MCF 10A (cell line): ENCODE results near the gene PCDHGB3. TPM values are rescaled to one million over a fixed set of nuclear protein-coding genes. Genes with fewer than 3 reads are reported as not detected.
"Not testable (repeated sequence)": the region's sequence is repeated elsewhere in the genome, so short reads cannot be mapped to it uniquely, and the experiment has no call there.

Experiments used
- BruUV-seq: library from RNA; stranded (reverse); fragments of 400-500 nt; replicated peaks from 2 replicates; lab custom pipeline; 2021; lab: Mats Ljungman, UMichigan
- CTCF ChIA-PET: fragments of 300-600 bp; sonication (Branson Sonifier 250); formaldehyde crosslinking; extraction: SDS; loops from one replicate; lab custom pipeline; 2021; ENCODE audit warnings: antibody characterized with exemption, inconsistent platforms; lab: Yijun Ruan, JAX
- POLR2A ChIA-PET: fragments of 300-600, 350-650 bp; sonication (Branson Sonifier 250); formaldehyde crosslinking; extraction: SDS; loops from one replicate; lab custom pipeline; 2020; ENCODE audit warnings: antibody characterized with exemption, inconsistent platforms; lab: Yijun Ruan, JAX
- DNase-seq: peaks from one replicate; pipeline ENCODE4 v3.0.0-alpha.2; 2018; ENCODE audit not compliant: unreplicated experiment
- H3K27ac Mint-ChIP-seq: one replicate; pipeline ENCODE4 v1.8.0; 2022; ENCODE audit warnings: mild to moderate bottlenecking, low read depth, mixed read lengths; ENCODE audit not compliant: unreplicated experiment
- H3K27me3 Mint-ChIP-seq: one replicate; pipeline ENCODE4 v1.8.0; 2022; ENCODE audit warnings: mixed read lengths; ENCODE audit not compliant: insufficient read depth, unreplicated experiment
- H3K36me3 Mint-ChIP-seq: one replicate; pipeline ENCODE4 v1.8.0; 2022; ENCODE audit warnings: mild to moderate bottlenecking, moderate library complexity, mixed read lengths; ENCODE audit not compliant: insufficient read depth, unreplicated experiment
- H3K4me1 Mint-ChIP-seq: one replicate; pipeline ENCODE4 v1.8.0; 2022; ENCODE audit warnings: mixed read lengths; ENCODE audit not compliant: insufficient read depth, unreplicated experiment
- H3K4me3 Mint-ChIP-seq: one replicate; pipeline ENCODE4 v1.8.0; 2022; ENCODE audit warnings: mild to moderate bottlenecking, moderate library complexity, mixed read lengths; ENCODE audit not compliant: unreplicated experiment
- H3K9me3 Mint-ChIP-seq: one replicate; pipeline ENCODE4 v1.8.0; 2022; ENCODE audit warnings: mixed read lengths; ENCODE audit not compliant: unreplicated experiment
- CTCF ChIP-seq: fragments of 200-600 bp; IDR thresholded peaks from one replicate; pipeline ENCODE4 v1.8.0; 2022; ENCODE audit warnings: antibody characterized with exemption, mild to moderate bottlenecking; ENCODE audit not compliant: unreplicated experiment
- intact Hi-C: fragments of 100-400 bp; cut with micrococcal nuclease; formaldehyde crosslinking; loops from 2 replicates; pipeline ENCODE4 v1.14.1; 2022
- total RNA-seq: library from RNA; stranded (reverse); gene quantifications from 2 replicates; pipeline ENCODE4 v1.2.3, GENCODE V29; 2022

The PCDHGB3 gene
- total RNA-seq, 1 experiment from 2014 or later, result 0.33 TPM

DNA sequence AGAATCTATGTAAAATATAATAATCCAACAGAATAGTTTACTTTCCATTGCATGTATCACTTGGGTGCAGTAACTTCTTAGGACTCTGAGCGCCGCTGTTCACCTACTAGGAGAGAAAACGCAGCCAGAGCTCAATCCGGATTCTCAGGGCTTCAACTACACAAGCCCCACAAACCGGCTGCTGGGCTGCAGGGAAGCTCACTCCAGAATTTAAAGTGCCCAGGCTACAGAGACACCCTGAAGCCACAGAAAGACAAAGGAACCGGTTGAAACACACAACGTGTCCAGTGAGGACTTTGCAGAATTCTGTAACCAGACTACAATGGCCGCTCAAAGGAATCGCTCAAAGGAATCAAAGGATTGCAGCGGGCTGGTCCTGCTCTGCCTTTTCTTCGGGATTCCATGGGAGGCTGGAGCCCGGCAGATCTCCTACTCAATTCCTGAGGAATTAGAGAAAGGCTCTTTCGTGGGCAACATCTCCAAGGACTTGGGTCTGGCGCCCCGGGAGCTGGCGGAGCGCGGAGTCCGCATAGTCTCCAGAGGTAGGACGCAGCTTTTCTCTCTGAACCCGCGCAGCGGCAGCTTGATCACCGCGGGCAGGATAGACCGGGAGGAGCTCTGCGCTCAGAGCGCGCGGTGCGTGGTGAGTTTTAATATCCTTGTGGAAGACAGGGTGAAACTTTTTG is 43.0 kb downstream of the PCDHGB3 start, which contains the start of gene PCDHGA10:
PCDHGA10 (plus strand) TSS at position 134 of the 686 bp plus-strand sequence; CDS start at position 323, 189 bp downstream.
- Mint-ChIP-seq H3K27me3 (no peaks in the 10 kb centered on the region), H3K9me3 (peaks cover 41% of the 10 kb centered on the region), H3K27ac (no peak within 1 kb of the TSS), H3K36me3 (peaks cover 5% of the 10 kb centered on the region), H3K4me1 (no peaks in the 10 kb centered on the region), H3K4me3 (peak within 1 kb of the TSS; percentile 54)
- TSS peak; percentile 47 for BruUV-seq
- TF ChIP-seq CTCF, result peak; percentile 67
- POLR2A ChIA-PET, result interaction anchor here (1.0 to 1.5 kb wide), 6 partner anchors 63 to 148 kb away, joined by 3 to 11 read pairs (median 3); partner anchors contain the start of gene PCDHGC3
- CTCF ChIA-PET, result interaction anchor here (0.6 to 5.5 kb wide), 29 partner anchors 9 to 236 kb away, joined by 3 to 38 read pairs (median 5); partner anchors contain the start of genes PCDHB11, PCDHB14, PCDHGB4 and PCDHGC3
- intact Hi-C loops, result loop anchor here (1.0 to 10.0 kb wide), 4 partner anchors 111 to 328 kb away; partner anchors contain the start of gene PCDHB14
- DNase-seq, result peak; percentile 83

GRCh38 chr5:141413540-141414069 is 43.6 kb downstream of the PCDHGB3 start:
- H3K4me1 Mint-ChIP-seq, result no peaks in the 10 kb centered on the region
- DNase-seq, result no peak
- peaks cover 42% of the 10 kb centered on the region for H3K9me3 Mint-ChIP-seq
- H3K27ac Mint-ChIP-seq, result no peak overlapping the region
- H3K27me3 Mint-ChIP-seq, result no peaks in the 10 kb centered on the region
- ChIA-PET POLR2A (interaction anchor here (1.0 to 1.5 kb wide), 4 partner anchors 99 to 147 kb away, joined by 3 to 11 read pairs (median 3); no protein-coding TSS in a partner anchor), CTCF (interaction anchor here (0.6 to 5.5 kb wide), 24 partner anchors 10 to 214 kb away, joined by 3 to 38 read pairs (median 5); partner anchors contain the start of genes PCDHB11, PCDHB14, PCDHGB4 and PCDHGC3)
- peaks cover 5% of the 10 kb centered on the region for H3K36me3 Mint-ChIP-seq
- no peak for TF ChIP-seq CTCF
- intact Hi-C loops, result loop anchor here (10.0 kb wide), 2 partner anchors 189 to 329 kb away; partner anchors contain the start of gene PCDHB14
- no TSS peak for BruUV-seq
- H3K4me3 Mint-ChIP-seq, result peak overlapping the region; percentile 54

- H3K9me3 Mint-ChIP-seq, result peaks cover 39% of the 10 kb centered on the region
- H3K27me3 Mint-ChIP-seq, DNase-seq, H3K36me3 Mint-ChIP-seq, BruUV-seq, H3K4me3 Mint-ChIP-seq, H3K27ac Mint-ChIP-seq, H3K4me1 Mint-ChIP-seq: not testable (repeated sequence)
- intact Hi-C loops, result loop anchor here (10.0 kb wide), 2 partner anchors 190 to 330 kb away; partner anchors contain the start of gene PCDHB14
- ChIA-PET CTCF (interaction anchor here (0.6 to 5.5 kb wide), 7 partner anchors 95 to 191 kb away, joined by 3 to 38 read pairs (median 6); partner anchors contain the start of gene PCDHB14), POLR2A (interaction anchor here (0.6 to 1.2 kb wide), 2 partner anchors 143 to 340 kb away, joined by 3 read pairs; no protein-coding TSS in a partner anchor)
Measured at GRCh38 chr5:141414548-141415274, 44.7 kb downstream of the PCDHGB3 start.

DNA sequence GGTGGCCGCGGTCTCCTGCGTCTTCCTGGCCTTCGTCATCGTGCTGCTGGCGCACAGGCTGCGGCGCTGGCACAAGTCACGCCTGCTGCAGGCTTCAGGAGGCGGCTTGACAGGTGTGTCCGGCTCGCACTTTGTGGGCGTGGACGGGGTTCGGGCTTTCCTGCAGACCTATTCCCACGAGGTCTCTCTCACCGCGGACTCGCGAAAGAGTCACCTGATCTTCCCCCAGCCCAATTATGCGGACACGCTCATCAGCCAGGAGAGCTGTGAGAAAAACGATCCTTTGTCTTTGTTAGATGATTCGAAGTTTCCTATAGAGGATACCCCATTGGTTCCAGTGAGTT is 45.2 kb downstream of the PCDHGB3 start:
- CTCF ChIA-PET, result interaction anchor here (4.2 to 5.5 kb wide), 2 partner anchors 110 to 149 kb away, joined by 37 to 38 read pairs; no protein-coding TSS in a partner anchor
- H3K36me3 Mint-ChIP-seq, H3K27ac Mint-ChIP-seq, DNase-seq, BruUV-seq, H3K4me1 Mint-ChIP-seq, H3K27me3 Mint-ChIP-seq, H3K4me3 Mint-ChIP-seq: not testable (repeated sequence)
- intact Hi-C loops, result loop anchor here (10.0 kb wide), 2 partner anchors 190 to 330 kb away; partner anchors contain the start of gene PCDHB14
- H3K9me3 Mint-ChIP-seq, result peaks cover 35% of the 10 kb centered on the region
- POLR2A ChIA-PET, result interaction anchor here (0.6 kb wide), 1 partner anchor 340 kb away, joined by 3 read pairs; no protein-coding TSS in a partner anchor
